Measurements from ENCODE around the gene PPM1J.
"Not testable (repeated sequence)": the region's sequence is repeated elsewhere in the genome, so short reads cannot be mapped to it uniquely, and the experiment has no call there.

The PPM1J gene

GRCh38 chr1:112727716-112728115 is 12.6 kb upstream of the PPM1J start:
- H3K9me2 ChIP-seq (replicated peaks; ENCODE audit: insufficient read depth, low read length): no peaks in the 10 kb centered on the region

GRCh38 chr1:112724240-112724639 is 9.1 kb upstream of the PPM1J start:
- H3K9ac ChIP-seq (ENCODE audit: low read length); H3K9me2 ChIP-seq (replicated peaks; ENCODE audit: insufficient read depth, low read length); H3K27me3 ChIP-seq (replicated peaks; ENCODE audit: insufficient read depth, low read length); H3K4me3 ChIP-seq (ENCODE audit: low read length); H3K9me3 ChIP-seq (replicated peaks; ENCODE audit: insufficient read depth, low read length); H4K20me1 ChIP-seq (ENCODE audit: insufficient read depth, low read length); H3K79me2 ChIP-seq (ENCODE audit: low read length); H2AFZ ChIP-seq (ENCODE audit: low read length); H3K4me2 ChIP-seq (ENCODE audit: low read depth, low read length); DNase-seq; H3K36me3 ChIP-seq (replicated peaks; ENCODE audit: insufficient read depth, low read length); H3K4me1 ChIP-seq (ENCODE audit: low read length); H3F3A ChIP-seq (ENCODE audit: insufficient read depth, low read length); H3K27ac ChIP-seq (ENCODE audit: low read length): not testable (repeated sequence)

More at GRCh38 chr1:112727716-112728115, 12.6 kb upstream of the PPM1J start:
- no peaks in the 10 kb centered on the region for H4K20me1 ChIP-seq (ENCODE audit: insufficient read depth, low read length)
- no peaks in the 10 kb centered on the region for H3F3A ChIP-seq (ENCODE audit: insufficient read depth, low read length)
- H2AFZ ChIP-seq (ENCODE audit: low read length): no peak overlapping the region
- H3K4me3 ChIP-seq (ENCODE audit: low read length): no peak overlapping the region
- H3K27me3 ChIP-seq (replicated peaks; ENCODE audit: insufficient read depth, low read length): no peaks in the 10 kb centered on the region
- no peaks in the 10 kb centered on the region for H3K9me3 ChIP-seq (replicated peaks; ENCODE audit: insufficient read depth, low read length)
- TF ChIP-seq EZH2phosphoT487 (IDR thresholded peaks at IDR 0.05; ENCODE audit: low read length) (no peak), CTCF (IDR thresholded peaks at IDR 0.05; ENCODE audit: low read length) (no peak), EZH2 (optimal IDR thresholded peaks at IDR 0.05; ENCODE audit: low read depth, low read length) (no peak)
- H3K79me2 ChIP-seq (ENCODE audit: low read length): no peaks in the 10 kb centered on the region
- no peak overlapping the region for H3K9ac ChIP-seq (ENCODE audit: low read length)
- H3K4me2 ChIP-seq (ENCODE audit: low read depth, low read length): no peak overlapping the region
- no peaks in the 10 kb centered on the region for H3K36me3 ChIP-seq (replicated peaks; ENCODE audit: insufficient read depth, low read length)
- DNase-seq: no peak
- H3K27ac ChIP-seq (ENCODE audit: low read length): no peak overlapping the region
- no peaks in the 10 kb centered on the region for H3K4me1 ChIP-seq (ENCODE audit: low read length)

- H2AFZ ChIP-seq (ENCODE audit: low read length): no peak overlapping the region
- H3K4me1 ChIP-seq (ENCODE audit: low read length): no peaks in the 10 kb centered on the region
- no peaks in the 10 kb centered on the region for H3K9me2 ChIP-seq (replicated peaks; ENCODE audit: insufficient read depth, low read length)
- H4K20me1 ChIP-seq (ENCODE audit: insufficient read depth, low read length): no peaks in the 10 kb centered on the region
- H3K4me2 ChIP-seq (ENCODE audit: low read depth, low read length): no peak overlapping the region
- H3F3A ChIP-seq (ENCODE audit: insufficient read depth, low read length): no peaks in the 10 kb centered on the region
- no peaks in the 10 kb centered on the region for H3K79me2 ChIP-seq (ENCODE audit: low read length)
- no peak overlapping the region for H3K27ac ChIP-seq (ENCODE audit: low read length)
- no peaks in the 10 kb centered on the region for H3K9me3 ChIP-seq (replicated peaks; ENCODE audit: insufficient read depth, low read length)
- H3K4me3 ChIP-seq (ENCODE audit: low read length): no peak overlapping the region
- TF ChIP-seq CTCF (IDR thresholded peaks at IDR 0.05; ENCODE audit: low read length) (no peak), EZH2 (optimal IDR thresholded peaks at IDR 0.05; ENCODE audit: low read depth, low read length) (no peak), EZH2phosphoT487 (IDR thresholded peaks at IDR 0.05; ENCODE audit: low read length) (no peak)
- H3K27me3 ChIP-seq (replicated peaks; ENCODE audit: insufficient read depth, low read length): peaks cover 11% of the 10 kb centered on the region
- no peak overlapping the region for H3K9ac ChIP-seq (ENCODE audit: low read length)
- no peaks in the 10 kb centered on the region for H3K36me3 ChIP-seq (replicated peaks; ENCODE audit: insufficient read depth, low read length)
- no peak for DNase-seq
These were observed 8.3 kb upstream of the PPM1J start for GRCh38 chr1:112723511-112723839.

- no peaks in the 10 kb centered on the region for H4K20me1 ChIP-seq (ENCODE audit: insufficient read depth, low read length)
- H3K4me2 ChIP-seq (ENCODE audit: low read depth, low read length): no peak overlapping the region
- H3K79me2 ChIP-seq (ENCODE audit: low read length): no peaks in the 10 kb centered on the region
- H3K4me1 ChIP-seq (ENCODE audit: low read length): no peaks in the 10 kb centered on the region
- no peak overlapping the region for H2AFZ ChIP-seq (ENCODE audit: low read length)
- no peak overlapping the region for H3K9ac ChIP-seq (ENCODE audit: low read length)
- H3K9me2 ChIP-seq (replicated peaks; ENCODE audit: insufficient read depth, low read length): no peaks in the 10 kb centered on the region
- H3K9me3 ChIP-seq (replicated peaks; ENCODE audit: insufficient read depth, low read length): no peaks in the 10 kb centered on the region
- no peaks in the 10 kb centered on the region for H3K36me3 ChIP-seq (replicated peaks; ENCODE audit: insufficient read depth, low read length)
- TF ChIP-seq EZH2phosphoT487 (IDR thresholded peaks at IDR 0.05; ENCODE audit: low read length) (no peak), EZH2 (optimal IDR thresholded peaks at IDR 0.05; ENCODE audit: low read depth, low read length) (no peak), CTCF (IDR thresholded peaks at IDR 0.05; ENCODE audit: low read length) (no peak)
- H3F3A ChIP-seq (ENCODE audit: insufficient read depth, low read length): no peaks in the 10 kb centered on the region
- H3K27me3 ChIP-seq (replicated peaks; ENCODE audit: insufficient read depth, low read length): peaks cover 11% of the 10 kb centered on the region
- H3K4me3 ChIP-seq (ENCODE audit: low read length): no peak overlapping the region
- H3K27ac ChIP-seq (ENCODE audit: low read length): no peak overlapping the region
- DNase-seq: no peak
These were observed 7.7 kb upstream of the PPM1J start for GRCh38 chr1:112722601-112723510.
